Measurements from ENCODE around the gene SLIT1.

- TF ChIP-seq CTCF (IDR thresholded peaks at IDR 0.05) (no peak), POLR2AphosphoS5 (IDR thresholded peaks at IDR 0.05) (no peak), POLR2A (IDR thresholded peaks at IDR 0.05) (no peak), EP300 (IDR thresholded peaks at IDR 0.05) (no peak)
Measured at GRCh38 chr10:97076781-97077180, 109.0 kb downstream of the SLIT1 start.
